HG03135 (cell line): ENCODE results near the gene ITGB5.

Experiments
- ATAC-seq: cut with Tn5 transposase; IDR thresholded peaks from one replicate; pipeline ENCODE4 v1.9.1; 2021; ENCODE audit warnings: mild to moderate bottlenecking, moderate library complexity; ENCODE audit not compliant: unreplicated experiment

ITGB5 gene, protein sequence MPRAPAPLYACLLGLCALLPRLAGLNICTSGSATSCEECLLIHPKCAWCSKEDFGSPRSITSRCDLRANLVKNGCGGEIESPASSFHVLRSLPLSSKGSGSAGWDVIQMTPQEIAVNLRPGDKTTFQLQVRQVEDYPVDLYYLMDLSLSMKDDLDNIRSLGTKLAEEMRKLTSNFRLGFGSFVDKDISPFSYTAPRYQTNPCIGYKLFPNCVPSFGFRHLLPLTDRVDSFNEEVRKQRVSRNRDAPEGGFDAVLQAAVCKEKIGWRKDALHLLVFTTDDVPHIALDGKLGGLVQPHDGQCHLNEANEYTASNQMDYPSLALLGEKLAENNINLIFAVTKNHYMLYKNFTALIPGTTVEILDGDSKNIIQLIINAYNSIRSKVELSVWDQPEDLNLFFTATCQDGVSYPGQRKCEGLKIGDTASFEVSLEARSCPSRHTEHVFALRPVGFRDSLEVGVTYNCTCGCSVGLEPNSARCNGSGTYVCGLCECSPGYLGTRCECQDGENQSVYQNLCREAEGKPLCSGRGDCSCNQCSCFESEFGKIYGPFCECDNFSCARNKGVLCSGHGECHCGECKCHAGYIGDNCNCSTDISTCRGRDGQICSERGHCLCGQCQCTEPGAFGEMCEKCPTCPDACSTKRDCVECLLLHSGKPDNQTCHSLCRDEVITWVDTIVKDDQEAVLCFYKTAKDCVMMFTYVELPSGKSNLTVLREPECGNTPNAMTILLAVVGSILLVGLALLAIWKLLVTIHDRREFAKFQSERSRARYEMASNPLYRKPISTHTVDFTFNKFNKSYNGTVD

GRCh38 chr3:124887177-124887931 lies at the start of gene ITGB5:
Gene ITGB5 (minus strand): TSS chr3:124887365. CDS start chr3:124887000, 365 bp downstream.
- no peak for ATAC-seq

DNA sequence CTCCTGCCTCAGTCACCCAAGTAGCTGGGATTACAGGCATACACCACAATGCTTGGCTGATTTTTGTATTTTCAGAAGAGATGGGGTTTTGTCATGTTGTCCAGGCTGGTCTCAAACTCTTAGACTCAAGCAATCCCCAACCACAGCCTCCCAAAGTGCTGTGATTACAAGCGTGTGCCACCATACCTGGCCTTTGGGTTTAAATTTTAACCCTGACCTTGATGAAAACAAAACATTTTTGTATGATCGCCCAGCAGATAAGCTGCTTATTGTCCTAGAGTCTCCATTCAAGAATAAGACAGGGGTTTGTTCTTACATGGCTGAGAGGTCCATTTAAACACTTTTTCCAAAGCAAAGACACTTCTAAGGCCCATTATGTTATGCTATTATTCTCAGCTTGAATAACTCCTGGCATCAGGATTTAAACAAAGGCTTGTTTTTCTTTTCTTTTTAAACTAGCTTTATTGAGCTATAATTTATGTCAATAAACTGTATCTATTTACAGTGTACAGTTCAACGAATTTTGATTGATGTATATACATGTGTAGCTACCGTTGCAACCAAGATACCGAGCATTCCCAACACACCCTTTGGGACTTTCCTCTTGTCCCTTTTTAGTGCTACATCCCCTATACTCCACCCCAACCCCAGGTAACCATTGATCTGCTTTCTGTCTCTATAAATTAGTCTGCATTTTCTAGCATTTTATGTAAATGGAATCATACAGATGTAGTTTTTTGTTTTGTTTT lies 48.8 kb upstream of the ITGB5 start:
- ATAC-seq: no peak

DNA sequence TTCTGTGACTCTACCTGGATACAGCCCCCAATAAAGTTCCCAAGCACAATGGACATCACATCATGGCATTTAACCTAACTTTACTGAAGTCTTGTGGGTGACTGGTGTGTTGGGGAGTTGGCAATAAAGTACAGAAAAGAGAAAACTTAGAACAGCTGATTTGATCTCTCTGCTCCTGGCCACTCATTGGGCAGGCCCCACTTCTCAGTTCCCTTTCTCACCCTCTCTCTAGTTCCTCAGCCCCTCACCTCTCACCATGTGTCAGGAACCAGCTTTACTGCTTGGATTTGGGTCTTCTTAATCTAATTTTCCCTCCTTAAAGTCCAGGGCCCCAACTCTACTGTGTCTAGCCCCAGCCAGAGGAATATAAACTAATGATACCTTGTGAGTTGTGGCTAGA lies 48.1 kb upstream of the ITGB5 start:
- ATAC-seq: no peak

DNA sequence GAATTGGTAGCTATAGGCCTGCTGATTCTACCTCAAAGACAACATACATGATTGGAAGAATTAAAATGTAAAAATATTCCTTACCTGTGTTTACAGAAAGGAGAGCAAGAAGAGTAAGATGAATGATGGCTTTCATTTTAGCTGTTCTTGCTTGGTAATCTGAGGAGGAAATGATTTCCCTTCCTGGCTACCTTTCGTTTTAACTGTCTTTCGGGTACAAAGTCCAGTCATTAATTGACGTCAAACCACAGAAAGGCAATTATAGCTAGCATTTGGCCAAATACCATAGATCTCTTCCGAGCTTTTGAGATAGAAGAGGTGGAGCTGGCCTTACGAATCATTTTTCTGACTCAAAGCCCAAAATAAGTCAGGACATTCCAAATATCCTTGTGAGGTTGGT lies 47.4 kb upstream of the ITGB5 start, which contains the start of gene MUC13:
Gene MUC13 (minus strand): TSS at position 175 of the 400 bp plus-strand sequence. CDS start 39 bp downstream, at position 136.
- ATAC-seq: no peak

DNA sequence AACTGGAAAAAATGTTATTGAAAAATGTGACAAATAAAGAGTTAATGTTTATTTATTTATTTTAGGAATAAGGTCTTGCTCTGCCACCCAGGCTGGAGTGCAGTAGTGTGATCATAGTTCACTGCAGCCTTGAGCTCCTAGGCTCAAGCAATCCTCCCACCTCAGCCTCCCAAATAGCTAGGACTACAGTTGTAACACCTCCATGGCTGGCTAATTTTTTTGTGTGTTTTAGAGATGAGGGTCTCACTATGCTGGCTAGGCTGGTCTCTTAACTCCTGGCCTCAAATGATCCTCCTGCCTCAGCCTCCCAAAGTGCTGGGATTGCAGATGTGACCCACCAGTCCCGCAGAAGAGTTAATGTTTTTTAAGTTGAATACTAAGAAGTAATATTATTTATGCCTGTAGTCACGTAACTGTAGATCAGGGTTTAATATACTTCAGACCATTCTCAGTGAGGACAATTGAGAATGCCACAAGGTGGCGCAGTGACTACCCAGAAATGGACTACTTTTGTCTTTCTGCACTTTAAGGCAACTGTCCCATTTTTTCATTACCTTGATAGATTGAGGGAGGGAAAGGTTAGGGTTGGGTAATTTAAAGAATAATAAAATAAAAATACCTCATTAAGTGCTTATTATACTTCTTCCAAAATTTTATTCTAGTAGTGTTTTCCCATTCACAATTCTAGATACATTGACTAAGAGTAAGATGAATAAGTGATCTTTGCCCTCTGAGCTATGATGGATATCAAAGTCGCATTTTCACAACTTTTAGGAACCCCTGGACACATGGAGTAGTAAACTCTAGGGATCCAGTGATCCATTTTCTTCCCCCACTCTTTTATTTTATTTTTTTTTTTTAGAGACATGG lies 41.4 kb upstream of the ITGB5 start:
- ATAC-seq: no peak

DNA sequence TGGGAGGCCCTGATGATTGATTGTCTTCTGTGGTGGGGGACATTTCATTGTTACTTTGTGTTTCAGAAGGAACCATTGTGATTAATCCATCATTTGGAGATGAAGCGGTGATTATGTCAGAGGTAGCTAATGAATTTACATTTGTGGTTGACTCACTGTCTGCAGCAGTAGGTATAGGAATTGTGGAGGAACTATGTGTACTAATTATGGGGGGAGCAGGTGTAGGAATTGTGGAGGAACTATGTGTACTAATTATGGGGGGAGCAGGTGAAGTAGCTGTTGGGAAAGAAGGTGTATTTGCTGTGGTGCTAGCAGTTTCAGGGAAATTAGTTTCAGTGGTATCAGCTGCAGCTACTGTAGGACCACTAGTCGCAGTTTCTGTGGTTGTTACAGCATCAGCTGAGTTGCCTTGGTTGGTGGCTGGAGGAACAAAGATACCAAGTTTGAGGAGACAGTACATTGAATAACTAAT lies 40.4 kb upstream of the ITGB5 start:
- ATAC-seq: peak; percentile 78

DNA sequence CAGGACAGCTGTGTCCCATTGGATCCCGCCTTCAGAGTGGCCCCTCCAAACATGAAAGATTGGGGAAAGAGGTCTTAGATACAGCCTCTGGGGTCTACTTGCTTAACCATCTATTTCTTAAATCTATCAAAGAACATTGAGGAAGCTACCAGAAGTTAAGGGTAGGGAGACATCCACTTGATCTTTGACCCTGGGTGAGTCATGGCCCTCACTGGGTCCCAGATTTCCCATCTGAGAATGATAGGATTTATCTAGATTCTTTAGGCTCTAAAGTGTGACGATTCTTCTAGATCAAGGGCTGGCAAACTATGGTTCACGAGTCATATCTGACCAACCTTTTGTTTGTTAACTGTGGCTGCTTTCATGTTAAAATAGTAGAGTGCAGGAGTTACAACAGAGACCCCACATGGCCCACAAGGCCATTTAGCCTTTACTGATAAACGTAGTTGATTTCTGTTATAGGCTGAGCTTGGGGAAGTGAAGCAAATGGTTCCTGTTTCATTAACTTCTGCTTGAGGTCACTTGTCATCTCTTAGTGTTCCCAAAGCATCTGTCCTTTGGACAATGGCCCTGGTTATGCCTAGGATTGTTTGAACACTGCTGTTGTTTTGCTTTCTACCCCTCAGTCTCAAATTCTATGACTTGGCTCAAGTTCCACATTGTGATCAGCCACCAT lies 39.4 kb upstream of the ITGB5 start:
- ATAC-seq: no peak

DNA sequence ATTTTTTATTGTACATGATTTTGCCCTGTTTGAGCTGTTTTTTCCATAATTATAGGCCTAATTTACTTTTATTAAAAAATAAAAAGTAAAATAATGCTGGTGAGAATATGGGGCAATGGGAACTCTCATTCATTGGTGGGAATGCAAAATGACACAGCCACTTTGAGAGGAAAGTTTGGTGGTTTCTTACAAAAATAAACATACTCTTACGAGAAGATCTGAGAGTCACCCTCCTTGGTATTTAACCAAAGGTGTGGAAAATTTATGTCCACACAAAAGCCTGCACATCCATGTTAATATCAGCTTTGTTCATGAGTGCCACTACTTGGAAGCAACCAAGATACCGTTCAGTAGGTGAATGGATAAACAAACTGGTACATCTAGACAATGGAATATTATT lies 37.6 kb upstream of the ITGB5 start:
- no peak for ATAC-seq

GRCh38 chr3:124923833-124924232 lies 36.7 kb upstream of the ITGB5 start:
- no peak for ATAC-seq

DNA sequence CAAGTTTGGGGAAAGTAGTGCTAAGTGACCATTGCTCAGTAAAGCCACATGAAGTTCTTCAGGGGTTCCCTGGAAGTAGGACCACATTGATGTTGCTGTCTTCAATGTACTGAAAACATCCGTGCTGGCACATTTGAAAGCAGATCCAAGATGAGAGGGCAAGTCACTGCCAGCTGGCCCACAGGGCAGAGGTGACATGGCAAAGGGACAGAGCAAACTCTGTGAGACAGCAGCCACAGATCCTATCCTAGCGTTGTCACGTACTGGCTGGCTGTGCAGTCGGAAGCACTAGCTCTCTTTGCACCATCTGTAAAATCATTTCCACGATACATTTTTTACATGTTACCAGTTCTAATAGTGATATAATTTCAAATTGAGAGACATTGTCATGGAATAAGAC lies 33.6 kb upstream of the ITGB5 start:
- ATAC-seq: no peak

GRCh38 chr3:124919756-124920155 lies 32.6 kb upstream of the ITGB5 start:
- ATAC-seq: no peak

- ATAC-seq: no peak
These were observed 31.4 kb upstream of the ITGB5 start for GRCh38 chr3:124918524-124918923.

DNA sequence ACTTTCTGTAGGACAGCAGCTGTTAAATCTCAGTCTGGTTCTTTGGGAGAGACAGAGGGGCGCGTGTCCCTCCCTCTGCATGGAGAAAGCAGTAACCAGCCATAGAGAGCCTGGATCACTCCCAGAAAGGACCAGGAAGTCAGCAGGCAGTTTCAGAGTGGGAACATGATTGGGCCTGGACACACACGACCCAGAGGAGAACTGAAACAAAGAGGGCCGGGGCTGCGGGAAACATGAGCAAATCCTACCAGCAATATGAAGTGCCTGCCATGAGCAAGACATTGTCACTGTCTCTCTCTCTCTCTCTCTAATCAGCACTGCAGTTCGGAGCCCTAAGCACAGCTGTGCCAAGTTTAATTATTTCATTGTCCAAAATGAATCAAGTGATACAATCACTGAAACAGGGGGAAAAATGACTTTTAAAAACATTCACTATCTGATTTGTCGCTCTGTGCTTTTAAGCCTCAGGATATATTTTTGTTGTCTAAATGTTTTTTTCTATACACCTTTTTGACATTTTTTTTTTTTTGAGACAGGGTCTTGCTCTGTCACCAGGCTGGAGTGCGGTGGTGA lies 29.8 kb upstream of the ITGB5 start:
- ATAC-seq: no peak

DNA sequence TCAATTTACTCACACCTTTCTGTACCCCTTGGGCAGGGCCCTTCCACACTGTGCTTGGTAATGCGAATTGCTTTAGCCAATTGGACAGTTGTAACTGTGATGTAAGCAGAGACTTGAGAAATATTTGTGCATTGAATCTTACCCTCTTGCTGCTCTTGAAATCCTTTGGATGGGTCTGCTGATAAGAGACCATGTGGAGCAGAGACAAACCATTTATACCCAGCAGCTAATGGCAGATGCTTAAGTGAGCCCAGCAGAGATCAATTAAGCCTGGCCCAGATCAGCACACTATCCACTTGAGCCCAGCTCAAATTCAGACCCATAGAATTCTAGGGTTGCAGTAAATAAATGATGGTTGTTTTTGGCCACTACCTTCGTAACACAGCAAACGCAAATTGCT lies 28.1 kb upstream of the ITGB5 start:
- ATAC-seq: no peak

- ATAC-seq: no peak
These were observed 20.8 kb upstream of the ITGB5 start for GRCh38 chr3:124907957-124908356.

- ATAC-seq: no peak
These were observed 17.8 kb upstream of the ITGB5 start for GRCh38 chr3:124904835-124905492.

DNA sequence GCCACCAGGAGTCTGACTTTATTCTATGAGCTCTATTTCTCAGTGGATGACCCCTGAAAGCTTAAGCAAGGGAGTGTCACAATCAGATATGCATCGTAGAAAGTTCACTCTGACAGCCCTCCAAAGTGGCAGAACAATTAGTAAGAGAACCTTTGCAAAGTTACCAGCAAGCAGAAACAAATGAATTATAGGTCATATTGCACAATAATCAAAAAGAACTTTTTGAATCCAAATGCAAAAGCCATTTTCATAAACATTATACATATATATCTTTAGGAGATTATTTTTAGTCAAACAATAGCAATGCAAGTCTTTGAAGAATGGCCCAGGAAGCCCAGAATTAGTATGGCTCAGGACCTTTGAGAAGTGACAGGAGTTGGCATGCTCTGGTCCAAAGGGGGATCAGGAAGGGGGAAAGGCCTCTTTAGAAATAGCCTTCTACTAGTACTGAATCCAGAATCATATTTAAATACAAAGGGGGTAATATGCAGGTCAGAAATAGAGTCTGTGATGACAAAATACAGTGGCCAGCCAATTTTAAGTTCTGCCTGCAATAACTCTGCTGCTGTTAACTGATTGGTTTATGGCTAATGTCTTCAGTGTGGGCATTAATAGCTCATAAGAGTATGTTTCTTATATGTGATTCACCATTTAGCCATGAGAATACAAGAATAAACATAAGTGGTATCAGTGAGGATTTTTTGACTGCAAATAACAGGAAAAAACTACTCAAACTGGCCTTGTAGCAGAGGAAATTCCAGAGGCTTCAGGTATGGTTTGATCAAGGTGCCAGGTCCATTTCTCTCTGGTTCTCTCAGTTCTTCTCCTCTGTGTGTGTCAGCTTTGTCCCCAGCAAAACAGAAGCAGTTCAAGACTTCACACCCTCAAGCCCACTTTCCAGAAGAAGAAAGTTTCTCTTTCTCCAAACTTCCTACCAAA lies 17.0 kb upstream of the ITGB5 start:
- ATAC-seq: no peak
